Subcutaneous abdominal adipose tissue (tissue), 5 donors: ENCODE data around the gene MCRS1.
"Not testable (repeated sequence)": the region's sequence is repeated elsewhere in the genome, so short reads cannot be mapped to it uniquely, and the experiment has no call there.

Source experiments
- H3K27ac ChIP-seq: one replicate; pipeline ENCODE4 v1.7.0; 2013; ENCODE audit warnings: low read depth, mild to moderate bottlenecking, inconsistent platforms, low read length, moderate library complexity
- H3K27me3 ChIP-seq, 5 donors: one replicate each; pipeline ENCODE4 v1.7.0; 2013; ENCODE audit warnings: low read length in 5 of 5, inconsistent platforms in 1 of 5; ENCODE audit not compliant: control insufficient read depth in 5 of 5, insufficient read depth in 4 of 5
- H3K36me3 ChIP-seq, 5 donors: one replicate each; pipeline ENCODE4 v1.7.0; 2013; ENCODE audit warnings: low read length in 5 of 5; ENCODE audit not compliant: control insufficient read depth in 5 of 5, insufficient read depth in 5 of 5
- H3K4me1 ChIP-seq, 5 donors: one replicate each; pipeline ENCODE4 v1.7.0; 2013; ENCODE audit warnings: low read length in 5 of 5, mild to moderate bottlenecking in 3 of 5, moderate library complexity in 1 of 5; ENCODE audit not compliant: control insufficient read depth in 5 of 5, insufficient read depth in 5 of 5
- H3K4me3 ChIP-seq, 5 donors: one replicate each; pipeline ENCODE4 v1.7.0; 2013; ENCODE audit warnings: low read length in 5 of 5, low read depth in 1 of 5
- H3K9ac ChIP-seq, 5 donors: one replicate each; pipeline ENCODE4 v1.7.0; 2013; ENCODE audit warnings: low read length in 5 of 5, mild to moderate bottlenecking in 4 of 5, moderate library complexity in 3 of 5
- H3K9me3 ChIP-seq, 5 donors: one replicate each; pipeline ENCODE4 v1.7.0; 2013; ENCODE audit warnings: low read length in 5 of 5; ENCODE audit not compliant: control insufficient read depth in 5 of 5
- donor health status: healthy.
- donor health status: healthy.
- donor health status: healthy.
- donor health status: healthy.
- donor health status: healthy.

The MCRS1 gene

DNA sequence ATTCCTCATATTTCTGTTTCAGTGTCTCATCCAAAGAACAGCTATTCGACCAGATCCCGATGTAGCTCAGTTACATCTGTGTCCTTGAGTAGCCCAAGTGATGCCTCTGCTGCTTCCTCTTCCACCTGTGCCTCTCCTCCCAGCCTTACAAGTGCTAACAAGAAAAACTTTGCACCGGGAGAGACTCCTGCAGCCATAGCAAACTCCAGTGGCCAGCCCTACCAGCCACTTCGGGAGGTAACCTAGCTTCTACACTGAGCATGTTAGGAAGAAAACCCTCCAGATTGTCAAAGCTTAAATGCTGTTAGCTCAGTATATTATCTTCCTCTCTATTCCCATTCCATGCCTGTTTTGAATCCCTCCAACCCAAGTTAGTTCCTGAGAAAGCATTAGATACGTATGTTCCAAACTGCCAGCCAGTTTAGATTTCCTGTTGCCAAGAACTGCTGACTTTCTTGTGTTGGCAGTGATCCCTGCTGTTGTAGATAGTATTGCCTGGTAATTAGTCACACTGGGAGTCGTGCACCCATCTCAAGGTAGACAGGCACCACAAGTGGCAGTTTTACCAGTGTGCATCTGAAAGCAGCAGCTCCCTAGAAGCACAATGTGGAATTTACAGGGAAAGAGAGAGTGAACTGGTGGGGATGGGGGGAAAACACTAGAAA is 43.1 kb downstream of the MCRS1 start:
- Histone ChIP-seq H3K27ac (no peak overlapping the region), H3K4me3 (no peak overlapping the region), H3K4me1 (no peaks in the 10 kb centered on the region), H3K9me3 (no peaks in the 10 kb centered on the region), H3K27me3 (no peaks in the 10 kb centered on the region), H3K9ac (no peak overlapping the region), H3K36me3 (peaks cover 15 to 43% (median 25%) of the 10 kb centered on the region in 5 donors)

DNA sequence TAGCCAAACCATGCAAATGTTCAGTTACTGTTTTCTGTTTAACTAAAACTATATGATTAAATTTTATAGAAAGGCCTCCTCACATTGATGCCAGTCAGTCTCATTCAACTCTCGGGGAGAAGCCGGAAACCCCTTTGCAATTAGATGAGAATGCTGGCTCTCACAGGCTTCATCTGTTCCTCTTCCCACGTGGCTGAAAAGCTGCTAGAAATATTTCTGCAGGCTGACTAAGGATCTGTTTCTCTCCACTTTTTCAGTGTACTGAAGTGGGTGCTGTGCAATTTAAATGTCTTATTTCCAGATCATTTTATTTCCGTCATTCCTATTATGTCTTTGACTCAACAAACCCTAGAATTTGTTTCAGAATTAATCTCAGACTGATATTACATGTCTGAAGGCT is 46.6 kb downstream of the MCRS1 start:
- H3K27ac ChIP-seq: no peak overlapping the region
- peaks cover 13 to 34% (median 24%) of the 10 kb centered on the region in 5 donors for H3K36me3 ChIP-seq
- H3K4me1 ChIP-seq: no peaks in the 10 kb centered on the region
- H3K9me3 ChIP-seq: no peaks in the 10 kb centered on the region
- no peak overlapping the region for H3K9ac ChIP-seq
- H3K27me3 ChIP-seq: no peaks in the 10 kb centered on the region
- no peak overlapping the region for H3K4me3 ChIP-seq

DNA sequence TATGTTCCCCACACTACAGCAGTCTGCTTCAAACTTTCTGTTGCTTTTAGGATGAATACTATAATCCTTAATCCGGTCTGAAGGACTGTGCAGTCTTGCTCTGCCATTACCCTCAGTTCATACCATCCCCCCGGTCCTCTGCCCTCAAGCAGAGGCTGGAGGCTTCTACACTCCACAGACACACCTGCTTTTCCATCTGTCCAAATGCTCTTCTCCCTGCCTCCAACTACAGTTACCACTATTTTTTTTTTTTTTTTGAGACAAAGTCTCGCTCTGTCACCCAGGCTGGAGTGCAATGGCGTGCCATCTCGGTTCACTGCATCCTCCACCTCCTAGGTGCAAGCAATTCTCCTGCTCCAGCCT is 48.4 kb downstream of the MCRS1 start:
- no peaks in the 10 kb centered on the region for H3K27me3 ChIP-seq
- no peaks in the 10 kb centered on the region for H3K9me3 ChIP-seq

DNA sequence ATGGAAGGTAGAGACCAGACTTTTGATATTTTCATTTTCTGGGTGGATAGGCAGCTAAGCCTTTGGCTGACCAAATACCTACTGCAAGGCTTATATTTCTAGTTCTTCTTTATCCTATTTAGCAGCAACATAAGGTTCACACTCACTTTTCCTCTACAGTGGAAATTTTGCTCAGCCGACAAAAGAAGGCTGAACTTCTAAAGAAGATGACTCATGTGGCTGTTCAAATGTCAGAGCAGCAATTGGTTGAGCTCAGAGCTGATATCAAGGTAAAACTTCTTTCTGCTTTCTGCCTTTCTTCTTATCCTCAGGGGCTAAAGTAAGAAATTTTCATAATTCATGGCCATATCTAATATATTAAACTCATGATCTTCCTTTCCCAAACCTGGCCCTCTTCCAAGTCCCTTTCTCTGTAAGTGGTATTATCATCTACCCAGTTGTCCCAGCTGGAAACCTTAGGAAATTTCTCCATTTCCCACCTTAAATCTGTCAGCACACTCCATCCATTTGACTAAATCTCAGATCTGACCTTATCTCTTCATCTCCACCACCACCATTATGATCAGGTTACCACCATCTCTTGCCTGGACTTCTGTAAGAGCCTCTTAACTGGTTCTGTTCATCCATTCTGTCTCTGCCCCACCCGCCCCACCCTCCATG is 48.9 kb downstream of the MCRS1 start:
- Histone ChIP-seq H3K36me3 (peaks cover 0 to 15% (median 6%) of the 10 kb centered on the region in 5 donors), H3K4me1 (no peaks in the 10 kb centered on the region), H3K9ac (no peak overlapping the region), H3K27ac (no peak overlapping the region), H3K27me3 (no peaks in the 10 kb centered on the region), H3K4me3 (no peak overlapping the region), H3K9me3 (no peaks in the 10 kb centered on the region)

More for the DNA sequence above, 48.4 kb downstream of the MCRS1 start:
- no peak overlapping the region for H3K9ac ChIP-seq
- H3K36me3 ChIP-seq: peaks cover 1 to 16% (median 6%) of the 10 kb centered on the region in 5 donors
- H3K4me3 ChIP-seq: no peak overlapping the region
- no peaks in the 10 kb centered on the region for H3K4me1 ChIP-seq
- H3K27ac ChIP-seq: no peak overlapping the region

DNA sequence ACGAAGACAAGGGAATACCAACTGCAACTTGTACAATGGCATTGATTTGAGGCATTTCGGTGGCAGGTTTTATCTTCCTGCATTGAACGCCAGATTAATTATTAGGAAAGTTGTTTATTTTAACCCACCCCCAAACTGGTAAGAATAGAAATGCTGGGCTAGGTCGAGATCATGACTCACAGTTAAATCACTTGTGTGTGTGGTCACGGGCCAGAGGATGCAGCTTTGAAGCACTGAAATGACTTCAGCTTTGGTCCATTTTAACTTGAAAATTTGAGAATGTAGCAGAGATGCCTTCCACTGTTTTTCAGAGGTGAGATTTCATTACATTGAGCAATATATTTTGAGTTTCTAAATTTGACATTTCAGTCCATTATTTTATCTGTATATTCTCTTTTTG is 52.7 kb downstream of the MCRS1 start:
- H3K9me3 ChIP-seq: no peaks in the 10 kb centered on the region
- no peaks in the 10 kb centered on the region for H3K4me1 ChIP-seq
- H3K9ac ChIP-seq: no peak overlapping the region
- H3K27me3 ChIP-seq: no peaks in the 10 kb centered on the region
- H3K4me3 ChIP-seq: no peak overlapping the region
- H3K36me3 ChIP-seq: peaks cover 0 to 6% (median 2%) of the 10 kb centered on the region in 5 donors
- H3K27ac ChIP-seq: no peak overlapping the region

DNA sequence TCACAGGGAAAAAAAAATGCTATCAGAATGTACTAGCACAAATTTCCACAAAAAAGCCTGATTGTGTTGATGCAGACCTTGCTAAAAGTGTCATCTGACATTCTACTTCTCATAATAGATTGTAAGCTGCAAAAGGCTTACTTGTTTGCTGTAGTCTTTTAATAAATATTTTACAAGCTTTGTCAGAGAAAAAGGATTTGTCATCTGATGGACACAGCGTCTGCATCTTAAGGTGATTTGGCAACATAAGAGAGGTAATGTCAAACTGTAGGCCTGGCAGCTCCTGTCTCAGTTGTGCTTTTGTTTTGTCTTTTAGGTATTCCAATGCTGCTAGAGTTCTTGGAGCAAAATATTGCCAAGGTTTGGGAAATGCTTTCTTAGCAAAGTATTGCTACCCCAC is 55.4 kb downstream of the MCRS1 start:
- no peaks in the 10 kb centered on the region for H3K9me3 ChIP-seq
- peaks cover 0 to 4% (median 0%) of the 10 kb centered on the region in 5 donors for H3K36me3 ChIP-seq
- H3K27me3 ChIP-seq: no peaks in the 10 kb centered on the region
- no peak overlapping the region for H3K27ac ChIP-seq
- H3K9ac ChIP-seq: no peak overlapping the region
- H3K4me1 ChIP-seq: no peaks in the 10 kb centered on the region
- no peak overlapping the region for H3K4me3 ChIP-seq

DNA sequence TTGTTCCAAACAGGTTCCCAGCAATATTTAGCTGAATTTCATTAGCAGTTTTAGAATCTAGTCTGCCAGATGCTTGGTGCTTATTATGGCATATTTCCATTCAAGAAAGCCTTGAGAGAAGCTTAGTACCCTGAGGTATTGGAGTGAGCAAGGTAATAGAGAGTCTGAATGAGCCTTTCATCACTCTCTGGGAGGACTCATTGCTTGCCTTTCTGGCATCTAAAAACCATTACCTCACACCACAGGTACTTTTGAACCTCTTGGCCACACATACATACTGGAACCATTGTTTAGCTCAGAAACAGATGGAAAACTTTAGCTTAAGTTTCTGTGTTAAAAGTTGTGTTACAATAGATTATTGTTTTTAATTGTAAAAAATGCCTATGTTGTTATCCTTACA is 56.5 kb downstream of the MCRS1 start:
- Histone ChIP-seq H3K4me1 (no peaks in the 10 kb centered on the region), H3K27me3 (no peaks in the 10 kb centered on the region), H3K4me3 (no peak overlapping the region), H3K9ac (no peak overlapping the region), H3K36me3 (peaks cover 0 to 4% (median 0%) of the 10 kb centered on the region in 5 donors), H3K27ac (no peak overlapping the region), H3K9me3 (no peaks in the 10 kb centered on the region)

DNA sequence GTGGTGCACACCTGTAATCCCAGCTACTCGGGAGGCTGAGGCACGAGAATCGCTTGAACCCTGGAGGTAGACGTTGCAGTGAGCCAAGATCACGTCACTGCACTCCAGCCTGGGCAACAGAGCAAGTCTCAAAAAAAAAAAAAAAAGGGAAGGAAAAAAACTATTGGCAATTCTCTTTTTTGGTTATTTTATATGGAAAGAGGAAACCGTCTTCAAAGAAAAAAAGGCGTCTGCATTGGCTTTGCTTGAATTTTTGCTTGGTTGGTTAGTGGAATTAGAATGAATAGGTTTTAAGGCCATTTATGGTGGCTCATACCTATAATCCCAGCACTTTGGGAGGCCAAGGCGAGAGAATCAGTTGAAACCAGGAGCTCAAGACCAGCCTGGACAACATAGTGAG is 58.3 kb downstream of the MCRS1 start:
- H3K9ac ChIP-seq, H3K27me3 ChIP-seq, H3K9me3 ChIP-seq, H3K4me1 ChIP-seq, H3K4me3 ChIP-seq, H3K27ac ChIP-seq, H3K36me3 ChIP-seq: not testable (repeated sequence)
